HEK293 (cell line): Measurements from ENCODE around the gene RUNX1.
A peak's percentile ranks its signal among the peaks of the same experiment; 100 is the strongest.

Experiments
- CTCF ChIP-seq: fragments of 450-650 bp; formaldehyde crosslinking; IDR thresholded peaks from 2 replicates; pipeline ENCODE4 v1.5.1; 2016; ENCODE audit warnings: missing biosample characterization, missing genetic modification characterization
- EGR2 ChIP-seq: fragments of 450-650 bp; formaldehyde crosslinking; IDR thresholded peaks from 2 replicates; pipeline ENCODE4 v1.5.1; 2016; ENCODE audit warnings: low read depth, missing biosample characterization, missing genetic modification characterization
- GLIS2 ChIP-seq: fragments of 450-650 bp; formaldehyde crosslinking; IDR thresholded peaks from 2 replicates; pipeline ENCODE4 v1.5.1; 2016; ENCODE audit warnings: missing biosample characterization, missing genetic modification characterization
- HOXA7 ChIP-seq: sonication (generic); formaldehyde crosslinking; IDR thresholded peaks from 2 replicates; pipeline ENCODE4 v1.8.1; 2022; ENCODE audit warnings: missing genetic modification reagents, borderline replicate concordance
- HOXD13 ChIP-seq: sonication (generic); formaldehyde crosslinking; IDR thresholded peaks from 2 replicates; pipeline ENCODE4 v1.8.0; 2022; ENCODE audit warnings: missing genetic modification reagents, borderline replicate concordance
- KLF16 ChIP-seq: fragments of 450-650 bp; formaldehyde crosslinking; IDR thresholded peaks from 2 replicates; pipeline ENCODE4 v1.5.1; 2017; ENCODE audit warnings: missing biosample characterization, missing genetic modification characterization
- KLF8 ChIP-seq: fragments of 450-650 bp; formaldehyde crosslinking; IDR thresholded peaks from 2 replicates; pipeline ENCODE4 v1.5.1; 2016; ENCODE audit warnings: missing biosample characterization, missing genetic modification characterization
- KLF9 ChIP-seq: fragments of 450-650 bp; formaldehyde crosslinking; IDR thresholded peaks from 2 replicates; pipeline ENCODE4 v1.5.1; 2016; ENCODE audit warnings: missing biosample characterization, missing genetic modification characterization, low read depth
- TCF7L2 ChIP-seq: IDR thresholded peaks from 2 replicates; pipeline ENCODE4 v1.6.1; 2011; ENCODE audit warnings: low read depth, mild to moderate bottlenecking, inconsistent platforms, low read length, moderate library complexity, borderline replicate concordance
- WT1 ChIP-seq: fragments of 450-650 bp; formaldehyde crosslinking; IDR thresholded peaks from 2 replicates; pipeline ENCODE4 v1.5.1; 2016; ENCODE audit warnings: missing biosample characterization, missing genetic modification characterization
- ZBTB20 ChIP-seq: fragments of 450-650 bp; formaldehyde crosslinking; IDR thresholded peaks from 2 replicates; pipeline ENCODE4 v1.5.1; 2016; ENCODE audit warnings: missing biosample characterization, missing genetic modification characterization
- ZBTB21 ChIP-seq: fragments of 450-650 bp; formaldehyde crosslinking; IDR thresholded peaks from 2 replicates; pipeline ENCODE4 v1.5.1; 2017; ENCODE audit warnings: missing biosample characterization, missing genetic modification characterization
- ZNF174 ChIP-seq: fragments of 450-650 bp; formaldehyde crosslinking; IDR thresholded peaks from 2 replicates; pipeline ENCODE4 v1.5.0; 2017; ENCODE audit warnings: missing biosample characterization, mild to moderate bottlenecking, missing genetic modification characterization
- ZNF18 ChIP-seq: fragments of 450-650 bp; formaldehyde crosslinking; IDR thresholded peaks from 2 replicates; pipeline ENCODE4 v1.5.1; 2016; ENCODE audit warnings: missing biosample characterization, missing genetic modification characterization
- ZNF2 ChIP-seq: fragments of 450-650 bp; formaldehyde crosslinking; IDR thresholded peaks from 2 replicates; pipeline ENCODE4 v1.5.1; 2016; ENCODE audit warnings: missing biosample characterization, missing genetic modification characterization
- ZNF214 ChIP-seq: fragments of 450-650 bp; formaldehyde crosslinking; IDR thresholded peaks from 2 replicates; pipeline ENCODE4 v1.5.1; 2017; ENCODE audit warnings: missing biosample characterization, mild to moderate bottlenecking, missing genetic modification characterization, borderline replicate concordance
- ZNF311 ChIP-seq: fragments of 450-650 bp; formaldehyde crosslinking; IDR thresholded peaks from 2 replicates; pipeline ENCODE4 v1.5.1; 2017; ENCODE audit warnings: missing biosample characterization, missing genetic modification characterization, borderline replicate concordance
- ZNF362 ChIP-seq: fragments of 450-650 bp; formaldehyde crosslinking; IDR thresholded peaks from 2 replicates; pipeline ENCODE4 v1.5.1; 2016; ENCODE audit warnings: missing biosample characterization, missing genetic modification characterization
- ZNF366 ChIP-seq: fragments of 450-650 bp; formaldehyde crosslinking; conservative IDR thresholded peaks from 2 replicates; pipeline ENCODE4 v1.5.1; 2016; ENCODE audit warnings: missing biosample characterization, missing genetic modification characterization
- ZNF560 ChIP-seq: fragments of 450-650 bp; formaldehyde crosslinking; IDR thresholded peaks from 2 replicates; pipeline ENCODE4 v1.5.1; 2017; ENCODE audit warnings: missing biosample characterization, missing genetic modification characterization, borderline replicate concordance
- ZNF585B ChIP-seq: fragments of 450-650 bp; formaldehyde crosslinking; IDR thresholded peaks from 2 replicates; pipeline ENCODE4 v1.5.1; 2016; ENCODE audit warnings: missing biosample characterization, missing genetic modification characterization
- ZNF624 ChIP-seq: fragments of 450-650 bp; formaldehyde crosslinking; IDR thresholded peaks from 2 replicates; pipeline ENCODE4 v1.5.1; 2017; ENCODE audit warnings: missing biosample characterization, missing genetic modification characterization
- ZNF626 ChIP-seq: fragments of 450-650 bp; sonication (Bioruptor Pico); formaldehyde crosslinking; IDR thresholded peaks from 2 replicates; pipeline ENCODE4 v1.5.1; 2018; ENCODE audit warnings: missing biosample characterization, missing genetic modification characterization, inconsistent platforms
- ZNF639 ChIP-seq: fragments of 450-650 bp; formaldehyde crosslinking; IDR thresholded peaks from 2 replicates; pipeline ENCODE4 v1.5.1; 2016; ENCODE audit warnings: missing biosample characterization, missing genetic modification characterization
- ZNF76 ChIP-seq: fragments of 450-650 bp; formaldehyde crosslinking; IDR thresholded peaks from 2 replicates; pipeline ENCODE4; 2016; ENCODE audit warnings: low read depth, missing biosample characterization, missing genetic modification characterization, borderline replicate concordance
- ZNF776 ChIP-seq: fragments of 450-650 bp; formaldehyde crosslinking; IDR thresholded peaks from 2 replicates; pipeline ENCODE4 v1.5.0; 2017; ENCODE audit warnings: missing biosample characterization, missing genetic modification characterization, borderline replicate concordance
- ZXDB ChIP-seq: fragments of 450-650 bp; formaldehyde crosslinking; IDR thresholded peaks from 2 replicates; pipeline ENCODE4 v1.5.1; 2016; ENCODE audit warnings: missing biosample characterization, missing genetic modification characterization
- TF ChIP-seq, protein P1 (sequence below): fragments of 450-650 bp; formaldehyde crosslinking; IDR thresholded peaks from 2 replicates; pipeline ENCODE4 v1.5.1; 2016; ENCODE audit warnings: missing biosample characterization, missing genetic modification characterization
- TF ChIP-seq, protein P2 (sequence below): fragments of 450-650 bp; formaldehyde crosslinking; IDR thresholded peaks from 2 replicates; pipeline ENCODE4 v1.5.1; 2016; ENCODE audit warnings: missing biosample characterization, missing genetic modification characterization

The RUNX1 gene

DNA sequence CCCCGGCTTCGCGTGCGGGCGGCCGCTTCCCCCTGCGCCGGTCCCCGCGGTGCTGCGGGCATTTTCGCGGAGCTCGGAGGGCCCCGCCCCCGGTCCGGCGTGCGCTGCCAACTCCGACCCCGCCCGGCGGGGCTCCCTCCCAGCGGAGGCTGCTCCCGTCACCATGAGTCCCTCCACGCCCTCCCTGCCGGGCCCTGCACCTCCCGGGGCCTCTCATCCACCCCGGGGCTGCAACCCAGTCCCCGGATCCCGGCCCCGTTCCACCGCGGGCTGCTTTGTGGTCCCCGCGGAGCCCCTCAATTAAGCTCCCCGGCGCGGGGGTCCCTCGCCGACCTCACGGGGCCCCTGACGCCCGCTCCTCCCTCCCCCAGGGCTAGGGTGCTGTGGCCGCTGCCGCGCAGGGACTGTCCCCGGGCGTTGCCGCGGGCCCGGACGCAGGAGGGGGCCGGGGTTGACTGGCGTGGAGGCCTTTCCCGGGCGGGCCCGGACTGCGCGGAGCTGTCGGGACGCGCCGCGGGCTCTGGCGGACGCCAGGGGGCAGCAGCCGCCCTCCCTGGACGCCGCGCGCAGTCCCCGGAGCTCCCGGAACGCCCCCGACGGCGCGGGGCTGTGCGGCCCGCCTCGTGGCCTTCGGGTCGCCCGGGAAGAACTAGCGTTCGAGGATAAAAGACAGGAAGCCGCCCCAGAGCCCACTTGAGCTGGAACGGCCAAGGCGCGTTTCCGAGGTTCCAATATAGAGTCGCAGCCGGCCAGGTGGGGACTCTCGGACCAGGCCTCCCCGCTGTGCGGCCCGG is 159.2 kb downstream of the RUNX1 start (continued):
- TF ChIP-seq, protein P1, sequence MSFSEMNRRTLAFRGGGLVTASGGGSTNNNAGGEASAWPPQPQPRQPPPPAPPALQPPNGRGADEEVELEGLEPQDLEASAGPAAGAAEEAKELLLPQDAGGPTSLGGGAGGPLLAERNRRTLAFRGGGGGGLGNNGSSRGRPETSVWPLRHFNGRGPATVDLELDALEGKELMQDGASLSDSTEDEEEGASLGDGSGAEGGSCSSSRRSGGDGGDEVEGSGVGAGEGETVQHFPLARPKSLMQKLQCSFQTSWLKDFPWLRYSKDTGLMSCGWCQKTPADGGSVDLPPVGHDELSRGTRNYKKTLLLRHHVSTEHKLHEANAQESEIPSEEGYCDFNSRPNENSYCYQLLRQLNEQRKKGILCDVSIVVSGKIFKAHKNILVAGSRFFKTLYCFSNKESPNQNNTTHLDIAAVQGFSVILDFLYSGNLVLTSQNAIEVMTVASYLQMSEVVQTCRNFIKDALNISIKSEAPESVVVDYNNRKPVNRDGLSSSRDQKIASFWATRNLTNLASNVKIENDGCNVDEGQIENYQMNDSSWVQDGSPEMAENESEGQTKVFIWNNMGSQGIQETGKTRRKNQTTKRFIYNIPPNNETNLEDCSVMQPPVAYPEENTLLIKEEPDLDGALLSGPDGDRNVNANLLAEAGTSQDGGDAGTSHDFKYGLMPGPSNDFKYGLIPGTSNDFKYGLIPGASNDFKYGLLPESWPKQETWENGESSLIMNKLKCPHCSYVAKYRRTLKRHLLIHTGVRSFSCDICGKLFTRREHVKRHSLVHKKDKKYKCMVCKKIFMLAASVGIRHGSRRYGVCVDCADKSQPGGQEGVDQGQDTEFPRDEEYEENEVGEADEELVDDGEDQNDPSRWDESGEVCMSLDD (tag by site-specific recombination): peak; percentile 91
- TF ChIP-seq ZNF776 (no peak), CTCF (no peak), TCF7L2 (no peak; the same call in 1 of the 2 replicates), ZNF362 (tag by site-specific recombination) (no peak), KLF8 (tag by site-specific recombination) (peak; percentile 99), ZNF2 (tag by site-specific recombination) (no peak), ZNF626 (tag by site-specific recombination) (no peak), KLF16 (peak; percentile 39; the same call in 1 of the 2 replicates), ZNF18 (tag by site-specific recombination) (no peak), HOXA7 (CRISPR knock-in tag) (no peak), EGR2 (tag by site-specific recombination) (no peak), ZNF366 (tag by site-specific recombination) (no peak), GLIS2 (tag by site-specific recombination) (peak; percentile 92), ZNF174 (tag by site-specific recombination) (no peak), ZNF214 (no peak), WT1 (tag by site-specific recombination) (no peak; the same call in 1 of the 2 replicates), ZNF76 (tag by site-specific recombination) (peak; percentile 62; the same call in 1 of the 2 replicates), ZNF560 (tag by site-specific recombination) (no peak), HOXD13 (CRISPR knock-in tag) (no peak), ZXDB (tag by site-specific recombination) (peak; percentile 62; the same call in 1 of the 2 replicates), KLF9 (tag by site-specific recombination) (peak; percentile 77), ZNF311 (no peak), ZNF585B (tag by site-specific recombination) (no peak), ZBTB21 (tag by site-specific recombination) (no peak), ZNF624 (no peak), ZBTB20 (tag by site-specific recombination) (peak; percentile 94), ZNF639 (tag by site-specific recombination) (no peak)
- TF ChIP-seq, protein P2, sequence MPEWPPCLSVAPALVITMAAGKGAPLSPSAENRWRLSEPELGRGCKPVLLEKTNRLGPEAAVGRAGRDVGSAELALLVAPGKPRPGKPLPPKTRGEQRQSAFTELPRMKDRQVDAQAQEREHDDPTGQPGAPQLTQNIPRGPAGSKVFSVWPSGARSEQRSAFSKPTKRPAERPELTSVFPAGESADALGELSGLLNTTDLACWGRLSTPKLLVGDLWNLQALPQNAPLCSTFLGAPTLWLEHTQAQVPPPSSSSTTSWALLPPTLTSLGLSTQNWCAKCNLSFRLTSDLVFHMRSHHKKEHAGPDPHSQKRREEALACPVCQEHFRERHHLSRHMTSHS: no peak
